Pancreas (tissue), 10 donors: ENCODE results near the gene RASAL2. TPM values are rescaled to one million over a fixed set of nuclear protein-coding genes. Genes with fewer than 3 reads are reported as not detected.

Source experiments
- ATAC-seq, 4 donors: fragments of 200-7000 bp; cut with Tn5 transposase; one replicate each; pipeline versions ENCODE4 v1.8.0 to v1.9.1; 2020; ENCODE audit warnings: mild to moderate bottlenecking in 4 of 4, moderate library complexity in 4 of 4
- DNase-seq, 6 donors: peaks; one replicate each; pipeline ENCODE4 v3.0.0-alpha.2; 2020
- FAIRE-seq: peaks from 2 replicates; lab custom pipeline; 2012; peaks lifted over from hg19 to GRCh38; lab: Jason Lieb, UNC
- H3K27ac ChIP-seq, 4 donors: fragments of 200-600 bp; sonication (generic); 1 replicate in 3 of 4; 2 replicates in 1 of 4; pipeline versions ENCODE4 v1.5.0 to v1.8.0; 2020
- H3K27me3 ChIP-seq, 4 donors: fragments of 200-600 bp; one replicate each; pipeline ENCODE4 v1.8.0; 2021
- H3K36me3 ChIP-seq, 3 donors: fragments of 200-600 bp; sonication (generic) in 1 of 3; one replicate each; pipeline versions ENCODE4 v1.5.0 to v1.8.0; 2020 to 2021
- H3K4me1 ChIP-seq, 3 donors: fragments of 200-600 bp; one replicate each; pipeline ENCODE4 v1.8.0; 2021
- H3K4me3 ChIP-seq, 4 donors: fragments of 200-600 bp; sonication (generic) in 2 of 4; one replicate each; pipeline versions ENCODE4 v1.5.0 to v1.8.0; 2020 to 2021
- H3K9me3 ChIP-seq, 4 donors: fragments of 200-600 bp; one replicate each; pipeline ENCODE4 v1.8.0; 2021
- WGBS, 2 donors: extraction: QIAGEN DNeasy Blood & Tissue Kit; methylation state at CpG; one replicate each; pipeline ENCODE4 v1.1.7; 2013; 5-methylcytosine and 5-hydroxymethylcytosine counted together
- intact Hi-C, 3 donors: fragments of 100-400 bp; cut with DNase I; formaldehyde crosslinking; loops; one replicate each; pipeline versions ENCODE4 v1.11.1 to v1.14.2; 2022
- polyA plus RNA-seq, 2 donors: library from polyadenylated mRNA; stranded (reverse); fragments of 200-250 nt; gene quantifications; one replicate each; pipeline ENCODE4 v1.2.3, GENCODE V29; 2013
- total RNA-seq, 6 donors: library from RNA; stranded (reverse); fragmentation: NEBNext Ultra II Directional in 4 of 6; extraction: Animal tissue kit (Norgen Biotek cat#: 25700) in 4 of 6; gene quantifications; one replicate each; pipeline versions ENCODE4 v1.2.1 to v1.2.4, GENCODE V29; 2021 to 2023
- TF ChIP-seq, protein P1 (sequence below), 4 donors: fragments of 200-600 bp; sonication (generic) in 3 of 4; IDR thresholded peaks; one replicate each; pipeline versions ENCODE4 v1.5.0 to v1.8.0; 2021; ENCODE audit warnings: antibody characterized with exemption in 4 of 4
- donor health status: healthy with polysubstance abuse.
- donor health status: DM: no; HTN: no; CAD: no; lungs with moderate emphysema.
- donor health status: DM: no; HTN: no; CAD: no.
- donor health status: control.
- donor health status: control.
- donor health status: Bipolar disorder and iron deficiency.
- donor health status: DM: yes; HTN: yes; CAD: no.
- donor health status: DM: no; HTN: no; CAD: no.
- donor health status: DM: no; HTN: no; CAD: no.
- donor health status: DM: yes; HTN: yes; CAD: no.

Gene RASAL2
- total and polyA plus RNA-seq, 8 donors = 2.5 to 12.9 (median 4.9) TPM

DNA sequence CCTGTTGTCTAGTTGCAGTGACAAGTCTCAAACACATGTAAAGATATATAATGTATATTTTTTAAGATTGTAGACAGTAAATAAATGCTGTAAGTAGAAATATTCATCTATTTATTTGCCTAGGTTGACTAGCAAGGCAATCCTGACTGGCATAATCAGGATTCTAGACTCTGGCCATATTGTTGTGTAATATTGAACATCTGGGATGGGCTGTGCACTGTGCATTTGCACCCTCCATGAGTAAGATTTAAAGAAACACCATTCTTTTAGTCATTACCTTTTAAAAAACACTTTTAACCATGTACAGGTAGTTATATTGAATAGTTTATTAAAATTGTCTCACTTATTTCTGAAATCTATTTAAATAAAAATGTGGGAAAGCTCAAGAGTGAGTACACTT, 32.4 kb downstream of the RASAL2 start:
- intact Hi-C loops = no loop called here
- TF ChIP-seq, protein P1, sequence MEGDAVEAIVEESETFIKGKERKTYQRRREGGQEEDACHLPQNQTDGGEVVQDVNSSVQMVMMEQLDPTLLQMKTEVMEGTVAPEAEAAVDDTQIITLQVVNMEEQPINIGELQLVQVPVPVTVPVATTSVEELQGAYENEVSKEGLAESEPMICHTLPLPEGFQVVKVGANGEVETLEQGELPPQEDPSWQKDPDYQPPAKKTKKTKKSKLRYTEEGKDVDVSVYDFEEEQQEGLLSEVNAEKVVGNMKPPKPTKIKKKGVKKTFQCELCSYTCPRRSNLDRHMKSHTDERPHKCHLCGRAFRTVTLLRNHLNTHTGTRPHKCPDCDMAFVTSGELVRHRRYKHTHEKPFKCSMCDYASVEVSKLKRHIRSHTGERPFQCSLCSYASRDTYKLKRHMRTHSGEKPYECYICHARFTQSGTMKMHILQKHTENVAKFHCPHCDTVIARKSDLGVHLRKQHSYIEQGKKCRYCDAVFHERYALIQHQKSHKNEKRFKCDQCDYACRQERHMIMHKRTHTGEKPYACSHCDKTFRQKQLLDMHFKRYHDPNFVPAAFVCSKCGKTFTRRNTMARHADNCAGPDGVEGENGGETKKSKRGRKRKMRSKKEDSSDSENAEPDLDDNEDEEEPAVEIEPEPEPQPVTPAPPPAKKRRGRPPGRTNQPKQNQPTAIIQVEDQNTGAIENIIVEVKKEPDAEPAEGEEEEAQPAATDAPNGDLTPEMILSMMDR (IDR thresholded peaks at IDR 0.05) = no peak
- H3K27me3 ChIP-seq = no peaks in the 10 kb centered on the region
- H3K36me3 ChIP-seq = no peaks in the 10 kb centered on the region
- FAIRE-seq = no peak
- H3K4me1 ChIP-seq = peaks cover 0 to 14% (median 5%) of the 10 kb centered on the region in 3 donors
- DNase-seq = no peak
- no peak overlapping the region for H3K27ac ChIP-seq
- no peak overlapping the region for H3K4me3 ChIP-seq
- ATAC-seq = peak in 1 of 4 donors; percentile 10
- no peaks in the 10 kb centered on the region for H3K9me3 ChIP-seq

DNA sequence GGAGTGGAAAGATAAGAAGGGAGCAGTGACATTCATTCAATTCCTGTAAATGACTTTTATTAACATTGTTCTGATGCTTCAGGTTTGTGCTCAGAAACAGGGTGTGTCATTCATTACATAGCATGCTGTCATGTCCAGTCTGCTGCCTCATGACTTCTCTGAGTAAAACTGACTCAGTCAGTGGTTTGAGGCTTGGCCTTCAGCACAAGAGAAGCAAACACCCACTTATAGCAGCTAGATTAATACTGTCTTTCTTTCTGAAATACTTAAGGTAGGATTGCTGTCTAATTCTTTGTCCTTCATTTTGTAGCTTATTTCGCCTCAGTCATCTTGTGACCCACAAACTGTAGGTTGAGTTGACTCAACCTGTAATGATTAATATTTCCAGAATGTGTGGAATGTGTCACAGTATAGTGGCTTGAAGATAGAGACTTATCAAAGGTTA, 32.9 kb downstream of the RASAL2 start:
- no peaks in the 10 kb centered on the region for H3K36me3 ChIP-seq
- 73 to 75% methylated on average over 1 of the region's 1 CpG for WGBS, 2 donors
- intact Hi-C loops = no loop called here
- ATAC-seq (peak; percentile 53 to 91 (median 78)), DNase-seq (peak in 1 of 6 donors; percentile 21), FAIRE-seq (no peak)
- no peak overlapping the region for H3K4me3 ChIP-seq
- no peaks in the 10 kb centered on the region for H3K27me3 ChIP-seq
- peaks cover 0 to 14% (median 5%) of the 10 kb centered on the region in 3 donors for H3K4me1 ChIP-seq
- no peaks in the 10 kb centered on the region for H3K9me3 ChIP-seq
- TF ChIP-seq, protein P1 (IDR thresholded peaks at IDR 0.05) = no peak
- peak overlapping the region in 2 of 4 donors; percentile 43 to 49 for H3K27ac ChIP-seq

DNA sequence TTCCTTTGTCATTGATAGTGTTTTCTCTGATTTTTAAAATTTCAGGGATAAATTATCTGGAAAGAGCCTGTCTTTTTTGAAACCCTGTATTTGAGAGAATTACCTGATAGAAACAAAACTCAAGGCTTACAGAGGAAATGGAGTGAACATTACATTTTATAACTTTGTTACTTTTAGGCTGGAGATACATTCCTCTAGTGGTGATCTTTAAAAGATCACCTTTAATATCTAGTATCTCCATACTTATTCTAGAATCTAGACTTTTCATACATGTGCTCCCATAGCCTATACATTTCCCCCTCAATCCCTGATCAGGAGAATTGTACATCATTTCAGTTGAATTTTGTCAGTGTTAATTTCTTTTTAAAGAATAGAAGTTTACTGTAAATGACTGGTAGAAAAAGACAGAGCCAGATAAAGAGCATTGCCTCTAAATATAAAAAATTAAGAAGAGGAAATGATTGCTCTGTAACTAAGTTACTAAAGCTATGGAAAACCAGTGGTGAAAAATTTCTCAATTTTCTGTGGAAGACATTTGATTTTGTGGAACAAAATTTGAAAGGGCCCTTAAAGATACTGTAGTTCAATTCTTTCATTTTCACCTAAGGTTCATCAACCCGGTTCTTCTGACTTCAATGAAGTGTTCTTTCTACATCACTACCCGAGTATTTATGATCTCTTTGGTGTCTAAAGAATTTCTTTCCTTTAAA, 33.7 kb downstream of the RASAL2 start:
- H3K27me3 ChIP-seq = no peaks in the 10 kb centered on the region
- 87 to 89% methylated on average over 2 of the region's 2 CpGs for WGBS, 2 donors
- no peak for ATAC-seq
- TF ChIP-seq, protein P1 (IDR thresholded peaks at IDR 0.05) = no peak
- intact Hi-C loops = no loop called here
- FAIRE-seq = no peak
- peaks cover 0 to 14% (median 5%) of the 10 kb centered on the region in 3 donors for H3K4me1 ChIP-seq
- H3K9me3 ChIP-seq = no peaks in the 10 kb centered on the region
- peak overlapping the region in 2 of 4 donors; percentile 43 to 49 for H3K27ac ChIP-seq
- H3K36me3 ChIP-seq = no peaks in the 10 kb centered on the region
- no peak overlapping the region for H3K4me3 ChIP-seq
- DNase-seq = no peak

DNA sequence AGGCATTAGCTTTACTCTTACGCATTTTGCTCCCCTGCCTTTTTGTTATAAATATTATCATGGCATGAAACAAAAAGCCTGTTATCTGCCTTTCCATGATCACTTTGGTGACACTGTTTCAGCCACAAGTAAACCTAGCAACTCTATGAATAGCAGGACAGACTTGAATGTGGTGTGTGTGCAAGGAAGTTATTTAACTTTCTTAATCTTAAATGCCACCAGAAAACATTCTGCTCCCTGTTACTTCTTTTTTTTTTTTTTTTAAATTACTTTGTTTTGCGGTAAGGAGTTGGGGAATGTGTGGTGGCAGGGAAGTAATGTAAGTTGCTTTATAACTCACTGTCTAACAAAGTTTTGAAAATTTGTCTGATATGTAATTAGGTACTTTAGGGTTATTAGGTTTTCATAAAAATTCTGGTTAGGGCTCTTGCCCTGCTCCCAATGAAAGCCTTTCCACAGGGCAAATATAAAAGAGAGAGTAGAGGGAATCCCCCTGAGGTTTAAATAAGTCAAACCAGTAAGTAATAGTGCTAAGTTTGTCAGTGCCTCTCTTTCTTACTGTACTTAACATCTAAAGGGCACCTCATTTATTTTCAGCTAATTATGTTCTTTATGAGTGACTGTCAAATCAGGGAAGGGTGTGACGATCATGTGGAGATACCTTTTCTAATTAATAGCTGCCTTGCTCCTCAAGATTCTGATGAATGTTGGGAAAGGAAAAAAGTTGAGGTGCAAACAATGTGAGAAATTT, 39.5 kb downstream of the RASAL2 start:
- intact Hi-C loops = no loop called here
- DNase-seq = no peak
- WGBS, 2 donors = 85 to 86% methylated on average over 3 of the region's 3 CpGs
- Histone ChIP-seq H3K27me3 (no peaks in the 10 kb centered on the region), H3K4me3 (no peak overlapping the region), H3K4me1 (no peaks in the 10 kb centered on the region), H3K9me3 (no peaks in the 10 kb centered on the region), H3K36me3 (no peaks in the 10 kb centered on the region), H3K27ac (no peak overlapping the region)
- peak in 1 of 4 donors; percentile 33 for ATAC-seq
- TF ChIP-seq, protein P1 (IDR thresholded peaks at IDR 0.05) = no peak
- no peak for FAIRE-seq
